C4-2B (cell line): Measurements from ENCODE around the gene DCHS2.

ENCODE experiments used
- CTCF ChIP-seq: fragments of 450-650 bp; conservative IDR thresholded peaks from 2 replicates; pipeline ENCODE4 v1.5.1; 2017; ENCODE audit warnings: mild to moderate bottlenecking
- ZFX ChIP-seq: fragments of 450-650 bp; IDR thresholded peaks from 2 replicates; pipeline ENCODE4 v1.6.1; 2017

- TF ChIP-seq CTCF (no peak), ZFX (no peak)
Observed at GRCh38 chr4:154454710-154455109, 36.9 kb downstream of the DCHS2 start.
